DND-41 (cell line): ENCODE measurements around the gene P3H3.

ENCODE experiments used
- CTCF ChIP-seq: IDR thresholded peaks from 2 replicates; pipeline ENCODE4 v1.5.1; 2012; ENCODE audit warnings: borderline replicate concordance, low read length, moderate library complexity, mild to moderate bottlenecking; ENCODE audit not compliant: poor library complexity, severe bottlenecking; ENCODE audit errors: extremely low read depth
- EZH2 ChIP-seq: IDR thresholded peaks from 3 replicates; pipeline ENCODE4 v1.6.1; 2012; ENCODE audit warnings: borderline replicate concordance, low read depth, mild to moderate bottlenecking, moderate library complexity, low read length, inconsistent platforms; ENCODE audit not compliant: severe bottlenecking

- TF ChIP-seq EZH2: no peak
- no peak for TF ChIP-seq CTCF
Measured at GRCh38 chr12:6861391-6861790, 33.2 kb downstream of the P3H3 start.
